ENCODE measurements around the gene EBLN1. TPM values are rescaled to one million over a fixed set of nuclear protein-coding genes. Genes with fewer than 3 reads are reported as not detected.

EBLN1 gene
- total and polyA plus RNA-seq, 2 donors (not counting 1 experiment from before 2014, with no cell fraction given), result not detected

DNA sequence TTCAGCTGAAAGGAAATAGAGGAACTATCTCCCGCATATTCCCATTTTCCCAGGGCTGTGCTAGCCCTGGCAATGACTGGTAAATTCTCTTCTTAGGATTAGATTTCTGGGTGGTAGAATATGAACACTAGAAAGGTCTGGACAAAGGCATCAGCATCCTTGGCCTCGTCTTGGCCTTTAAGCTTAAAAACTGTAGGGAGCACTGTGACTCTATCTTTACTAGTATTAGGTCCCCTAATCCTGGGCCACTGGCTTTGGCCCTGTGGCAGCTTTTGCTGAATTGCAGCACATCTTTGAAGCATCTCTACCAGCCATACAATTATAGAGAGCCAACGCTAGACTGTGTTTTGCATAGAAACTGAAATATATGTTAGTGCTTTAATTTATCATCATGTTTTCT, 41.5 kb upstream of the EBLN1 start:
- no peak for TF ChIP-seq CTCF (conservative IDR thresholded peaks at IDR 0.05 in 1 of 2, IDR thresholded peaks at IDR 0.05 in 1 of 2; ENCODE audit: low read depth in 1 of 2, low read length in 2 of 2)
- Histone ChIP-seq H3K9me3 (ENCODE audit: control insufficient read depth, insufficient read depth, low read depth, low read length) (no peaks in the 10 kb centered on the region), H2AFZ (ENCODE audit: low read length) (no peak overlapping the region), H3K36me3 (ENCODE audit: control insufficient read depth, insufficient read depth, low read length) (no peaks in the 10 kb centered on the region), H3K4me3 (replicated peaks in 1 of 4; ENCODE audit: control extremely low read depth in 1 of 4, insufficient read depth in 1 of 4, low read depth in 3 of 4, low read length in 4 of 4) (no peak overlapping the region), H4K20me1 (ENCODE audit: control insufficient read depth, extremely low read depth, insufficient read depth, low read length) (no peaks in the 10 kb centered on the region), H3K79me2 (ENCODE audit: control insufficient read depth, insufficient read depth, low read length) (no peaks in the 10 kb centered on the region), H3K27ac (ENCODE audit: insufficient read depth, low read length) (no peak overlapping the region), H3K4me2 (ENCODE audit: extremely low read depth, insufficient read depth, low read length) (no peak overlapping the region), H3K27me3 (ENCODE audit: control insufficient read depth, insufficient read depth, low read length) (no peaks in the 10 kb centered on the region), H3K4me1 (ENCODE audit: control insufficient read depth, extremely low read depth, insufficient read depth, low read length) (no peaks in the 10 kb centered on the region), H3K9ac (ENCODE audit: insufficient read depth, low read length) (no peak overlapping the region)
- peak in 1 of 2 donors; percentile 20 for DNase-seq (ENCODE audit: low read depth in 2 of 2)

- Histone ChIP-seq H3K27ac (ENCODE audit: insufficient read depth, low read length) (no peak overlapping the region), H4K20me1 (ENCODE audit: control insufficient read depth, extremely low read depth, insufficient read depth, low read length) (no peaks in the 10 kb centered on the region), H3K36me3 (ENCODE audit: control insufficient read depth, insufficient read depth, low read length) (no peaks in the 10 kb centered on the region), H3K9ac (ENCODE audit: insufficient read depth, low read length) (no peak overlapping the region), H3K79me2 (ENCODE audit: control insufficient read depth, insufficient read depth, low read length) (no peaks in the 10 kb centered on the region), H3K27me3 (ENCODE audit: control insufficient read depth, insufficient read depth, low read length) (no peaks in the 10 kb centered on the region), H2AFZ (ENCODE audit: low read length) (no peak overlapping the region), H3K9me3 (ENCODE audit: control insufficient read depth, insufficient read depth, low read depth, low read length) (no peaks in the 10 kb centered on the region), H3K4me2 (ENCODE audit: extremely low read depth, insufficient read depth, low read length) (no peak overlapping the region), H3K4me1 (ENCODE audit: control insufficient read depth, extremely low read depth, insufficient read depth, low read length) (no peaks in the 10 kb centered on the region), H3K4me3 (replicated peaks in 1 of 4; ENCODE audit: control extremely low read depth in 1 of 4, insufficient read depth in 1 of 4, low read depth in 3 of 4, low read length in 4 of 4) (no peak overlapping the region)
- DNase-seq (ENCODE audit: low read depth in 2 of 2), result no peak
- TF ChIP-seq CTCF (conservative IDR thresholded peaks at IDR 0.05 in 1 of 2, IDR thresholded peaks at IDR 0.05 in 1 of 2; ENCODE audit: low read depth in 1 of 2, low read length in 2 of 2) (no peak), EZH2 (IDR thresholded peaks at IDR 0.05; ENCODE audit: low read length, missing control alignments) (no peak)
These were observed 40.7 kb upstream of the EBLN1 start for GRCh38 chr10:22258471-22258870.

DNA sequence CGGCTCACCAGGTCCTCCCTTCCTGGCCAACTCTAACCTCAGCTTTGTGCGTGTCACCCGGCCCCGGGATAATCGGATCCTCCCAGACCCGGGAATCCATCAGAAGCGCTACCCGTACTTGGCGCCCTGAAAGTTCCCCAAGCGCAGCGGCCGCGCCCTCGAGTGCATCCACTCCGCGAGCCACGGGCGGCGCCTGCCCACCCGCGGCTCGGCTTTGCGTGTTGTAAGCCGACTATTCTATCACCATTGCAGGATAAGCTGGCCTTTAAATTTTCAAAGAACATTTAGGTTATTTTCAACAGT, 35.7 kb upstream of the EBLN1 start:
- TF ChIP-seq EZH2 (IDR thresholded peaks at IDR 0.05; ENCODE audit: low read length, missing control alignments) (no peak), CTCF (conservative IDR thresholded peaks at IDR 0.05 in 1 of 2, IDR thresholded peaks at IDR 0.05 in 1 of 2; ENCODE audit: low read depth in 1 of 2, low read length in 2 of 2) (no peak)
- no peaks in the 10 kb centered on the region for H3K27me3 ChIP-seq (ENCODE audit: control insufficient read depth, insufficient read depth, low read length)
- no peak for DNase-seq (ENCODE audit: low read depth in 2 of 2)
- no peak overlapping the region for H3K9ac ChIP-seq (ENCODE audit: insufficient read depth, low read length)
- H3K9me3 ChIP-seq (ENCODE audit: control insufficient read depth, insufficient read depth, low read depth, low read length), result no peaks in the 10 kb centered on the region
- no peaks in the 10 kb centered on the region for H3K4me1 ChIP-seq (ENCODE audit: control insufficient read depth, extremely low read depth, insufficient read depth, low read length)
- no peak overlapping the region for H3K4me2 ChIP-seq (ENCODE audit: extremely low read depth, insufficient read depth, low read length)
- H4K20me1 ChIP-seq (ENCODE audit: control insufficient read depth, extremely low read depth, insufficient read depth, low read length), result no peaks in the 10 kb centered on the region
- H3K4me3 ChIP-seq (replicated peaks in 1 of 4; ENCODE audit: control extremely low read depth in 1 of 4, insufficient read depth in 1 of 4, low read depth in 3 of 4, low read length in 4 of 4), result no peak overlapping the region
- no peak overlapping the region for H3K27ac ChIP-seq (ENCODE audit: insufficient read depth, low read length)
- peak overlapping the region; percentile 96 for H2AFZ ChIP-seq (ENCODE audit: low read length)
- H3K36me3 ChIP-seq (ENCODE audit: control insufficient read depth, insufficient read depth, low read length), result no peaks in the 10 kb centered on the region
- H3K79me2 ChIP-seq (ENCODE audit: control insufficient read depth, insufficient read depth, low read length), result no peaks in the 10 kb centered on the region

Data from fibroblast of lung (primary cell).